ENCODE measurements around the gene ACTL7B. TPM values are rescaled to one million over a fixed set of nuclear protein-coding genes. Genes with fewer than 3 reads are reported as not detected.
"Not testable (repeated sequence)": the region's sequence is repeated elsewhere in the genome, so short reads cannot be mapped to it uniquely, and the experiment has no call there.

ACTL7B gene
- total RNA-seq, 1 experiment from 2014 or later: not detected

- DNase-seq (ENCODE audit: low read depth): no peak
These were observed 9.8 kb downstream of the ACTL7B start for GRCh38 chr9:108845947-108846346.

- no peak for DNase-seq (ENCODE audit: low read depth)
These were observed 10.3 kb downstream of the ACTL7B start for GRCh38 chr9:108845507-108845906.

- no peak for DNase-seq (ENCODE audit: low read depth)
These were observed 10.9 kb downstream of the ACTL7B start for GRCh38 chr9:108844856-108845255.

GRCh38 chr9:108844391-108844790 is 11.4 kb downstream of the ACTL7B start:
- DNase-seq (ENCODE audit: low read depth): no peak

DNA sequence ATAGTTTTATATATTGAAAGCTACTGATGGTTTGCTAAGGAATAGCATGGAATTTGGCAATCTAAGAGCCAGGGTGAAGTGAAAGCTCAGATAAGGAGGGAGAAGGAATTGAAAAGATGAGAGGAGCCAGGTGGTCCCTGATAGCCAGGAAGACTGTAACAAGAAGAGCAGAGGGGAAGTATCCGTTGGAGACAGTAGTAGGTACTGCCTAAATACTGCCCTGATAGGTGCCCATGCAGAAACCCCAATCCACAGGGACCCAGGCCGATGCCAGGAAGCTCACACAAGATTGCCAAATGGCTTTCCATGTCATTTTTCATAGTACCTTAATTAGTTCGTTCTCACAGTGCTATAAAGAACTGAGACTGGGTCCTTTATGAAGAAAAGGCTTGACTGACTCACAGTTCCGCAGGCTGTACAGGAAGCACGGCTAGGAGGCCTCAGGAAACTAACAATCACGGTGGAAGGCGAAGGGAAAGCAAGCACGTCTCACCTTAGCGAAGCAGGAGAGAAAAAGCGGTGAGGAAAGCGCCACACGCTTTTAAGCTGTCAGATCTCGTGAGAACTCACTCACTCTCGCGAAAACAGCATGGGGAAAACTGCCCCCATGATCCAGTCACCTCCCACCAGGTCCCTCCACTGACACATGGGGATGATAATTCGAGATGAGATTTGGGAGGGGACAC is 13.0 kb downstream of the ACTL7B start:
- no peak for DNase-seq (ENCODE audit: low read depth)

DNA sequence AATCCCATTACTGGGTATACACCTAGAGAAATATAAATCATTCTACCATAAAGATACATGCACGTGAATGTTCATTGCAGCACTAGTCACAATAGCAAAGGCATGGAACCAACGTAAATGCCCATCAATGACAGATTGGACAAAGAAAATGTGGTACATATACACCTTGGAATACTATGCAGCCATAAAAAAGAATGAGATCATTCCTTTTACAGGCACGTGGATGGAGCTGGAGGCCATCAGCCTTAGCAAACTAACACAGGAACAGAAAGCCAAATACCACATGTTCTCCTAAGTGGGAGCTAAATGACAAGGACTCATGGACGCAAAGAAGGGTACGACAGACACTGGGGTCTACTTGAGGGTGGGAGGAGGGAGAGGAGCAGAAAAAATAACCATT is 16.2 kb downstream of the ACTL7B start:
- not testable (repeated sequence) for DNase-seq (ENCODE audit: low read depth)

- no peak for DNase-seq (ENCODE audit: low read depth)
These were observed 17.8 kb downstream of the ACTL7B start for GRCh38 chr9:108838017-108838416.

DNA sequence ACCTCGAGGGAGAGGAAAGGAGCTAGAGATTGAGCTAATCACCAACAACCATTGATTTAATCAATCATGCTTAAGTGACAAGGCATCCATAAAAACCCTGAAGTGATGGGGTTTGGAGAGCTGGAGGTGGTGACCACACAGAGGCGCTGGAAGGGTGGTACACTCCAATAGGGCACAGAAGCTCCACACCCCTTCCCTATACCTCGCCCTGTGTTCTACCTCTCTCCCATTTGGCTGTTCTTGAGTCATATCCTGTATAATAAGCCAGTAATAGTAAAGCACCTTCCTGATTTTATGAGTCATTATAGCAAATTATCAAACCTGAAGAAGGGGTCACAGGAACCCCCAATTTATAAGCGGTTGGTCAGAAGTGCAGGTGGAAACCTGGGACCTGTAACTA is 18.3 kb downstream of the ACTL7B start:
- peak; percentile 63 for DNase-seq (ENCODE audit: low read depth)

DNA sequence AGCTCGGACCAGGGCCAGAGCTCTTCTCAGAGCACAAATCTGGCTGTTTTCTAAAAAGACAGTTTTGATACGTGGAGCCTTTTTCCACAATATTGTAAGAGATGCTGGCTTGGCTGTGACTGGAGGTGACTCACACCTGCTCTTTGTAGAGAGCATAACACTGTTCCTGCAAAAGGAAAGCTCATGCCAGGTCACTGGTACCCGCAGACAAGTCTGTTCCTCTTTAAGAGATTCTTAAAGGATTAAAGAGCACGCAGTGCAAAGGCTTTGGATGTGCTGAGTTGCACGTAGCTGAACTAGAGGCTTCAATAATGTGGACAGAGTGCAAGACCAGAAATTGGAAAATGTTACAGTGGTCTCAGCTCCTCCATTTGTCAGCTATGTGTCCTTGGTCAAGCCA is 19.0 kb downstream of the ACTL7B start:
- DNase-seq (ENCODE audit: low read depth): peak; percentile 42

DNA sequence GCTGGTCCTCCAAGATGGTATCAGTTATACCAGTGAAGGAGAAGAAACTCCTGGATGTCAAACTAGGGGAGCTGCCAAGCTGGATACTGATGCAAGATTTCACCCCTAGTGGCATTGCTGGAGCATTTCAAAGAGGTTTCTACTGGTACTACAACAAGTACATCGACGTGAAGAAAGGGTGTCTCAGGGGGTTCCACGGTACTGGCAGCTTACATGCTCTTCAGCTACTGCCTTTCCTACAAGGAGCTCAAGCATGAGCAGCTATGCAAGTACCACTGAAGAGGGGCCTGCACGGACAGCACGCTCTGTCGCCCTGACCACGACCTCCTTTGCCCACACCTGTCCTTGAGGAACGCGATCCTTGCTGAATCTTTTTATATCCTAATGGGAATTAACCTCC is 19.5 kb downstream of the ACTL7B start:
- no peak for DNase-seq (ENCODE audit: low read depth)

DNA sequence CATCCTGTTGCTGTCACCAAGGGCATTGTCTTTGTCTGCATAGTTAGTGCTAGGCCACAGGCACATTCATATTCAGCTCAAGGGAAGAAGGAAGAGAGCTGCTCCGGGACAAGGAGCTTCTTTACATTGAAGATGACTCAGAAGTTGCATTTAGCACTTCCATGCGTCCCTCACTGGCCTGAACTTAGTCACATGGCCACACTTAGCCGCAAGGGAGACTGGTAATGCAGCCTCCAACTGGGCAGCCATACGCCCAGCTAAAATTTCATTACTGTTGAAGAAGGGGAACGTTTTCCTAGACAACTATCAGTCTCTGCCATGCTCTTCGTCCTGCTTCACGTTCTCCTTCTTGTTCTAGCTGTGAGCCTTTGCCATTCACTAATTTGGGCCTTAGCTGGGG is 20.0 kb downstream of the ACTL7B start:
- DNase-seq (ENCODE audit: low read depth): peak; percentile 73

- peak; percentile 50 for DNase-seq (ENCODE audit: low read depth)
These were observed 20.7 kb downstream of the ACTL7B start for GRCh38 chr9:108834959-108835665.

DNA sequence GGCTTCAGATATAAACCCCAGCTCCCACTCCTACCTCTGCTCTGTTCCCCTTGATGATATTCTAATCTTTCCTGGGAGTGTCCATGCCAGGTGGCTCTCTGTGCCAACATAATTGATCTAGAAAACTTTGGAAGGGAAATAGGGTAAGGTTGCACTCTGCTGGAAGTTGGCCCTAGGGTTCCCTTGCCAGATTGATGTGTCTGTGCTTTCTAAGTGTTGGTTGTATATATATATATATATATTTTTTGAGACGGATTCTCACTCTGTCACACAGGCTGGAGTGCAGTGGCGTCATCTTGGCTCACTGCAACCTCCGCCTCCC is 23.6 kb downstream of the ACTL7B start:
- DNase-seq (ENCODE audit: low read depth): no peak

DNA sequence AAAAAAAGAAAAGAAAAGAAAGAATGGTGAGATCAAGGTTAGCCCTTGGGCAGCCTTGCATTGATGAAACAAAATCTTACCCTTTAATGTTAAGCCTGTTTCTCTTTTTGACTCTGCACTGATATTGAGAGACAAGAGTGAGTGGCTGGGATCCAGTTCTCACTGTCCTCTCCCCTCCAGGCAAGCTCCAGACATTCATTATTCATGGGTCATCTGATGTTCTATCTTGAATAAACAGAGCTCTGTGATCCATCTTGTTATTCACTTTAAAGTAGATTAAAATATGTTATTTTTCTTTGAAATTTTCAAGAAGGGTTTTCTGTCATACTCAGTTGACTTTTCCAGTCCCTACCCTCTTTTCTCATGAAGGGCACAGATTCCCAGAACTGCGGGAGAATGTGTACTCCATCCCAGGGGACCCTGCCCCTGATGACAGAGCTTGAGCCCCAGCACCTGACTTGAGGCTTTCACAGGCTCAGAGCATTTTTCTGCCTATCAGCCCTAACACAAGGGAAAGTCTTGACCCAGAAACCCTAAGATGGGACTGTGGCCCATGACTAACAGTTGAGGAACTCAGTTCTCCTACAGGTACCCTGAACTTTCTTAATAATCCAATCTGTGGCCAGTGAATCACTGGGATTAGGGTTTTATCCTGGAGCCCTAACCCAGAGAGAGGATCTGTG is 24.1 kb downstream of the ACTL7B start:
- peak; percentile 39 for DNase-seq (ENCODE audit: low read depth)

- DNase-seq (ENCODE audit: low read depth): peak; percentile 45
These were observed 25.5 kb downstream of the ACTL7B start for GRCh38 chr9:108830272-108830671.

GRCh38 chr9:108823829-108824228 is 32.0 kb downstream of the ACTL7B start:
- no peak for DNase-seq (ENCODE audit: low read depth)

- DNase-seq (ENCODE audit: low read depth): no peak
These were observed 39.7 kb downstream of the ACTL7B start for GRCh38 chr9:108816037-108816436.

GRCh38 chr9:108815156-108815555 is 40.6 kb downstream of the ACTL7B start:
- no peak for DNase-seq (ENCODE audit: low read depth)

DNA sequence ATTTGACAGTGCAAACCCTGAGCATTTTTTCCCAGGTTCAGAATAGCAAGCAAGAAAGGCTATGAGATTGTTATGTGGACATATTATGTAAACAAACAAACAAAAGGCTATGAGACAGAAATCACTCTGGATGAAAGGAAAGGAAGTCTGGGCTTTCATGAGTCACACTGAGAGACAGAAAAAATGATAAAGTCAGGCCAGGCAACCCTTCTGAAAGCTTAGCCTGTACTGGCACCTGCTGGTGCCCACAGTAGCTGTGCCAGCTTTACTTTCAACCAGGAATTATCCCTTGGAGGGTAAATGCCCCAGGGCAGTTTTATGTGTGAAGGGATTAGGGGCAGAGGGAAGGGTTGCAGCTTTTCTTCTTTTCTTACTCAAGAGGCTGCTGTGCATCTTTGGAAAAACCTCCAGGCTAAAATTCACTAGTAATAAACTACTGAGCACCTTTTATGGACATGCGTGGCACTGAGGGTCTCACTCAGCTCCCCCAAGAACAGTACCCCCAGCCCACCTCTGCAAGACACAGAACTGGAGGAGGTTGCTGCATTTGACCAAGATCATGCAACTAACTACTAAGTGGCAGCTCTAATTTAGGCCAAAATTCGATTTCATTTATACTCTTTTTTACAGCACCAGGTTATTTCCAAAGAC is 41.7 kb downstream of the ACTL7B start:
- peak; percentile 65 for DNase-seq (ENCODE audit: low read depth)

DNA sequence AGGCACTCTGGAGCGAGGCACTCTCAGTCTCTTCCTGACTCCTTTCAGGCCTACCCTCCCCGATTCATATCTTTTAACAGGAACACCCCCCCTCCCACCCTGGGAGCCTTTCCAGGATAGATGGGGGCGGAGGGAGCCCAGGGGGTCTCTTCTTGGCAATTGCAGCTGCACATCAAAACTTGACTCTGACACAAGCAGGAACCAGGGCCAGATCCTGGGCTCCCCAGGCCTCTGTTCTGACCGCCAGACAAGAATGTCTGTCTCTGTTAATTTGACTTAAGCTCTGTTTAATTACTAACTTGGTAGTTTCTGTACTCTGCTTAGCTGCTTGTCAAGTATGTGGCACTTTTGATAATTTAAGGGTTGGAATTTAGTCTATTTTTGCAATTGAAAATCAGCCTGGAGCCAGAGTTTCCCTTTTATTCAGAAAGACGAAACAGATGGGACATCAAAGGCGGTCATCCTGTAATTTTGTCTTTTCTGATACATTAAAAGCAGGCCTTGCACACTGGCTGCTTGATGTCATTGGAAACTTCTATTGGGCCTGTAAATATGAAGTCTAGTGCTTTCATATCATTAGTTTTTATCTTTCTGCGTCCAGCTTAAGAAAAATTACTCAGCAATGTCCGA is 43.3 kb downstream of the ACTL7B start:
- no peak for DNase-seq (ENCODE audit: low read depth)

GRCh38 chr9:108811944-108812343 is 43.8 kb downstream of the ACTL7B start:
- no peak for DNase-seq (ENCODE audit: low read depth)

DNA sequence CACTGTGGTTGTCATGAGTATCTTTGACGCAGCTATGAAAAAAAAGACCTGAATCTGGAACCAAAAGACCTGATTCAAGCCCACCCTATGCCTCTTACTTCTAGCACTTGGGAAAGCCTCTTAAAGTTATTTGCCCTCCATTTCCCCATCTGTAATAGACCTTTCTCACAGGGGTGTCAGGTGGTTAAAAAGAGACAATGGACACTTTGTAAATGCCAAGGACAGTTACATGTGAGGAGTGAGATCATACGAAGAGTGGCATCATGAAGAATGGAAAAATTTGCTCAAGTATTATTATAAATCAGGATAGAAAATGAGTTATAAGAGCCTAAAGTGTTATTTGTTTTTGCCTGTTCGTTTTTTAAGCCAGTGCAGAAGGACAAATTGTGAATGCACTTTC is 46.5 kb downstream of the ACTL7B start:
- no peak for DNase-seq (ENCODE audit: low read depth)
